ENCODE data around the gene SH2D4B. TPM values are rescaled to one million over a fixed set of nuclear protein-coding genes. Genes with fewer than 3 reads are reported as not detected.

SH2D4B gene
- total and polyA plus RNA-seq, 10 of the 15 experiments (the other 5 are each of a cell fraction or from before 2014, with no cell fraction given): 0.04 to 0.21 (median 0.13) TPM; not detected in 5

- Histone ChIP-seq H3K4me3 (no peak overlapping the region; the same call in 1 of the 2 replicates), H3K36me3 (ENCODE audit: control insufficient read depth in 2 of 2, insufficient read depth in 2 of 2, low read length in 1 of 2) (no peaks in the 10 kb centered on the region), H2AFZ (ENCODE audit: control insufficient read depth, low read depth, low read length) (peak overlapping the region; percentile 65), H3K27me3 (replicated peaks in 1 of 2; ENCODE audit: control insufficient read depth in 2 of 2, insufficient read depth in 2 of 2, low read length in 1 of 2) (no peaks in the 10 kb centered on the region), H3K9ac (ENCODE audit: control insufficient read depth, insufficient read depth, low read length) (peak overlapping the region; percentile 14), H3K9me3 (replicated peaks; ENCODE audit: control insufficient read depth, insufficient read depth, low read length) (no peaks in the 10 kb centered on the region; the same call in 2 of the 3 replicates), H3K4me1 (ENCODE audit: control insufficient read depth, insufficient read depth, low read length) (peaks cover 28% of the 10 kb centered on the region), H3K79me2 (ENCODE audit: control insufficient read depth, insufficient read depth, low read length) (no peaks in the 10 kb centered on the region; the same call in 1 of the 2 replicates), H3K27ac (ENCODE audit: control insufficient read depth, insufficient read depth) (peak overlapping the region; percentile 82), H4K20me1 (ENCODE audit: control insufficient read depth, insufficient read depth) (no peaks in the 10 kb centered on the region), H3K4me2 (ENCODE audit: control insufficient read depth, insufficient read depth) (peak overlapping the region; percentile 75)
- peak; percentile 68 for ATAC-seq
- ChIA-PET RAD21 (ENCODE audit: unreplicated experiment) (interaction anchor here (0.8 to 3.9 kb wide), 12 partner anchors 15 to 119 kb away, joined by 3 to 34 read pairs (median 4); no protein-coding TSS in a partner anchor), SMC1A (ENCODE audit: uncharacterized antibody, unreplicated experiment) (interaction anchor here (0.7 to 3.0 kb wide), 18 partner anchors 10 to 1312 kb away, joined by 3 to 17 read pairs (median 3); no protein-coding TSS in a partner anchor), POLR2A (interaction anchor here (0.9 to 1.7 kb wide), 9 partner anchors 15 to 78 kb away, joined by 3 to 6 read pairs (median 3); no protein-coding TSS in a partner anchor), CTCF (interaction anchor here (0.7 to 4.0 kb wide), 11 partner anchors 8 to 159 kb away, joined by 3 to 44 read pairs (median 5); no protein-coding TSS in a partner anchor)
- peak; percentile 60 for DNase-seq (ENCODE audit: low read depth, low spot score)
- in situ Hi-C loops (cut with MboI) (no loop called here), intact Hi-C loops (cut with micrococcal nuclease; ENCODE audit: unreplicated experiment) (loop anchor here (2.0 kb wide), 1 partner anchor 58 kb away; no protein-coding TSS in a partner anchor)
- 3% methylated on average over 11 of the region's 11 CpGs for WGBS (ENCODE audit: insufficient coverage, insufficient replicate concordance, low lambda C conversion rate, missing lambda C conversion rate)
- no TSS peak for BruUV-seq (replicated peaks)
- peak; percentile 78 for FAIRE-seq
- TF ChIP-seq FOS (IDR thresholded peaks at IDR 0.05; ENCODE audit: borderline replicate concordance, extremely low read depth, insufficient read length): no peak
- TF ChIP-seq IRF5 (IDR thresholded peaks at IDR 0.05; ENCODE audit: borderline replicate concordance): no peak
- no peak for TF ChIP-seq CBX3 (IDR thresholded peaks at IDR 0.05; ENCODE audit: borderline replicate concordance, low read depth)
- TF ChIP-seq CEBPB (IDR thresholded peaks at IDR 0.05; ENCODE audit: borderline replicate concordance in 1 of 2, low read depth in 2 of 2, low read length in 2 of 2): no peak
- 0 out of 2 replicates have a peak, but pooled peaks have one; percentile 41 for TF ChIP-seq ZBTB40 (IDR thresholded peaks at IDR 0.05; ENCODE audit: borderline replicate concordance)
- no peak for TF ChIP-seq RAD21 (IDR thresholded peaks at IDR 0.05; ENCODE audit: insufficient read depth, low read depth, low read length)
- TF ChIP-seq GATAD2B (conservative IDR thresholded peaks at IDR 0.05; ENCODE audit: low read depth): peak; percentile 52; the same call in 1 of the 2 replicates
- no peak for TF ChIP-seq HDAC6 (IDR thresholded peaks at IDR 0.05; ENCODE audit: unreplicated experiment)
- TF ChIP-seq SREBF2 (IDR thresholded peaks at IDR 0.05; ENCODE audit: low read length): no peak
- no peak for TF ChIP-seq EGR1 (IDR thresholded peaks at IDR 0.05; ENCODE audit: borderline replicate concordance in 1 of 2, low read depth in 2 of 2, low read length in 2 of 2)
- no peak for TF ChIP-seq ATF3 (IDR thresholded peaks at IDR 0.05; ENCODE audit: borderline replicate concordance, extremely low read depth, low read depth, low read length)
- TF ChIP-seq NRF1 (conservative IDR thresholded peaks at IDR 0.05; ENCODE audit: low read depth, low read length): no peak
- TF ChIP-seq ZBTB33 (IDR thresholded peaks at IDR 0.05): no peak
These were observed 3.5 kb downstream of the SH2D4B start for GRCh38 chr10:80540981-80541750.
